GM23338 (cell line): ENCODE data around the gene AP1G1. TPM values are rescaled to one million over a fixed set of nuclear protein-coding genes. Genes with fewer than 3 reads are reported as not detected.

Experiments used
- ATAC-seq: fragments of 200-7000 bp; cut with Tn5 transposase; 3 replicates; pipeline ENCODE4 v1.9.1; 2020
- DNase-seq: peaks from one replicate; pipeline ENCODE4 v3.0.0-alpha.2; 2015; ENCODE audit warnings: low spot score
- H2AFZ ChIP-seq: fragments of 200-600 bp; sonication (generic); 2 replicates; pipeline ENCODE4 v1.8.0; 2016; ENCODE audit warnings: antibody characterized with exemption, mild to moderate bottlenecking, moderate library complexity
- H3F3A ChIP-seq: fragments of 200-600 bp; sonication (generic); replicated peaks from 2 replicates; pipeline ENCODE4 v1.8.0; 2017; ENCODE audit warnings: antibody characterized with exemption, mixed run types, low read depth
- H3K27ac ChIP-seq: fragments of 200-600 bp; sonication (generic); 2 replicates; pipeline ENCODE4 v1.6.1; 2016; ENCODE audit warnings: low read depth
- H3K27me3 ChIP-seq: fragments of 200-600 bp; sonication (generic); 2 replicates; pipeline ENCODE4 v1.8.0; 2016; ENCODE audit warnings: mild to moderate bottlenecking, mixed run types, moderate library complexity; ENCODE audit not compliant: insufficient read depth
- H3K36me3 ChIP-seq: fragments of 200-600 bp; sonication (generic); 2 replicates; pipeline ENCODE4 v1.8.0; 2016; ENCODE audit warnings: mild to moderate bottlenecking; ENCODE audit not compliant: insufficient read depth
- H3K4me1 ChIP-seq: fragments of 200-600 bp; sonication (generic); 2 replicates; pipeline ENCODE4 v1.8.0; 2016; ENCODE audit warnings: mild to moderate bottlenecking, moderate library complexity; ENCODE audit not compliant: insufficient read depth
- H3K4me2 ChIP-seq: fragments of 200-600 bp; sonication (generic); 2 replicates; pipeline ENCODE4 v1.7.1; 2017; ENCODE audit warnings: mixed run types
- H3K4me3 ChIP-seq: fragments of 200-600 bp; sonication (generic); 2 replicates; pipeline ENCODE4 v1.6.1; 2016; ENCODE audit warnings: mixed run types
- H3K79me2 ChIP-seq: fragments of 200-600 bp; sonication (generic); replicated peaks from 2 replicates; pipeline ENCODE4 v1.8.0; 2017; ENCODE audit warnings: mild to moderate bottlenecking; ENCODE audit not compliant: insufficient read depth
- H3K9me2 ChIP-seq: fragments of 200-600 bp; sonication (generic); 2 replicates; pipeline ENCODE4 v1.8.0; 2017; ENCODE audit not compliant: insufficient read depth
- H4K20me1 ChIP-seq: fragments of 200-600 bp; sonication (generic); replicated peaks from 2 replicates; pipeline ENCODE4 v1.8.0; 2017; ENCODE audit warnings: mild to moderate bottlenecking; ENCODE audit not compliant: insufficient read depth
- H3K27ac Mint-ChIP-seq: 2 replicates; pipeline ENCODE4 v1.8.0; 2020; ENCODE audit warnings: inconsistent platforms, mild to moderate bottlenecking, moderate library complexity, mixed read lengths
- H3K27me3 Mint-ChIP-seq: 3 replicates; pipeline ENCODE4 v1.8.0; 2022; ENCODE audit warnings: low read depth, mild to moderate bottlenecking, moderate library complexity, mixed read lengths, inconsistent platforms; ENCODE audit not compliant: insufficient read depth, poor library complexity
- H3K36me3 Mint-ChIP-seq: 3 replicates; pipeline ENCODE4 v1.8.0; 2021; ENCODE audit warnings: low read depth, mild to moderate bottlenecking, inconsistent platforms, moderate library complexity, mixed read lengths
- H3K4me1 Mint-ChIP-seq: 3 replicates; pipeline ENCODE4 v1.8.0; 2020; ENCODE audit warnings: mild to moderate bottlenecking, inconsistent platforms, mixed read lengths
- H3K4me3 Mint-ChIP-seq: 3 replicates; pipeline ENCODE4 v1.8.0; 2021; ENCODE audit warnings: moderate library complexity, mild to moderate bottlenecking, inconsistent platforms, mixed read lengths
- H3K9me3 Mint-ChIP-seq: 3 replicates; pipeline ENCODE4 v1.8.0; 2020; ENCODE audit warnings: moderate library complexity, mild to moderate bottlenecking, inconsistent platforms, mixed read lengths
- CREB1 ChIP-seq: fragments of 250-450 bp; sonication (Bioruptor Pico); IDR thresholded peaks from 2 replicates; pipeline ENCODE4 v1.5.0; 2020; ENCODE audit warnings: low read depth, mild to moderate bottlenecking, moderate library complexity
- EZH2phosphoT487 ChIP-seq: fragments of 200-600 bp; sonication (generic); IDR thresholded peaks from one replicate; pipeline ENCODE4 v1.8.1; 2018; ENCODE audit warnings: antibody characterized with exemption; ENCODE audit not compliant: unreplicated experiment
- JUNB ChIP-seq: IDR thresholded peaks from one replicate; pipeline ENCODE4 v1.6.1; 2016; ENCODE audit warnings: antibody characterized with exemption; ENCODE audit not compliant: unreplicated experiment
- NANOG ChIP-seq: IDR thresholded peaks from 2 replicates; pipeline ENCODE4 v1.6.1; 2016; ENCODE audit warnings: antibody characterized with exemption, borderline replicate concordance
- POLR2AphosphoS5 ChIP-seq: IDR thresholded peaks from 2 replicates; pipeline ENCODE4 v1.6.1; 2016; ENCODE audit warnings: antibody characterized with exemption, low read depth
- REST ChIP-seq: IDR thresholded peaks from one replicate; pipeline ENCODE4 v1.6.1; 2018; ENCODE audit warnings: antibody characterized with exemption; ENCODE audit not compliant: unreplicated experiment
- STAT1 ChIP-seq: IDR thresholded peaks from one replicate; pipeline ENCODE4 v1.6.1; 2016; ENCODE audit warnings: antibody characterized with exemption; ENCODE audit not compliant: unreplicated experiment
- ZNF114 ChIP-seq: fragments of 250-450 bp; sonication (Bioruptor Pico); IDR thresholded peaks from 2 replicates; pipeline ENCODE4 v1.5.0; 2020; ENCODE audit warnings: mild to moderate bottlenecking, moderate library complexity
- polyA plus RNA-seq: library from polyadenylated mRNA; unstranded; fragments of >200 nt; fragmentation: Nextera tagmentation; extraction: Ambion mirVana; gene quantifications from 2 replicates; pipeline ENCODE4 v1.2.1, GENCODE V29; 2016
- total RNA-seq: library from RNA; depleted of rRNA; stranded (reverse); fragments of >200 nt; shearing (Covaris generic); gene quantifications from 2 replicates; pipeline ENCODE4 v1.2.3, GENCODE V29; 2014
- TF ChIP-seq, protein P1 (sequence below): fragments of 250-450 bp; sonication (Bioruptor Pico); IDR thresholded peaks from 2 replicates; pipeline ENCODE4 v1.5.0; 2020; ENCODE audit warnings: mild to moderate bottlenecking, moderate library complexity

Gene AP1G1
- total and polyA plus RNA-seq, 2 experiments from 2014 or later, result 16.3 to 73.3 TPM

- TF ChIP-seq REST, result no peak
- no peak for TF ChIP-seq EZH2phosphoT487
Observed at GRCh38 chr16:71732587-71732986, 76.0 kb downstream of the AP1G1 start (continued).

- peaks cover 16% of the 10 kb centered on the region for H3K4me1 Mint-ChIP-seq
- no peak overlapping the region for H3K4me2 ChIP-seq
- no peaks in the 10 kb centered on the region for H3K9me2 ChIP-seq
- H3K79me2 ChIP-seq, result no peaks in the 10 kb centered on the region
- H3K27ac ChIP-seq, result 0 out of 2 replicates have a peak overlapping the region, but pooled peaks have one; percentile 45
- peaks cover 15% of the 10 kb centered on the region for H3K27me3 ChIP-seq
- DNase-seq, result no peak
- ATAC-seq, result no peak
- no peak overlapping the region for H3K4me3 ChIP-seq
- peaks cover 5% of the 10 kb centered on the region for H3K4me1 ChIP-seq
- no peak overlapping the region for H3K27ac Mint-ChIP-seq
- H2AFZ ChIP-seq, result no peak overlapping the region
- H4K20me1 ChIP-seq, result no peaks in the 10 kb centered on the region; the same call in 1 of the 2 replicates
- H3K27me3 Mint-ChIP-seq, result peaks cover 6% of the 10 kb centered on the region
- H3K9me3 Mint-ChIP-seq, result no peaks in the 10 kb centered on the region
- TF ChIP-seq POLR2AphosphoS5 (no peak), EZH2phosphoT487 (no peak), JUNB (no peak), NANOG (no peak)
- peaks cover 7% of the 10 kb centered on the region for H3F3A ChIP-seq
- no peak overlapping the region for H3K4me3 Mint-ChIP-seq
- H3K36me3 ChIP-seq, result peaks cover 13% of the 10 kb centered on the region
- H3K36me3 Mint-ChIP-seq, result peaks cover 6% of the 10 kb centered on the region
Observed at GRCh38 chr16:71727551-71728324, 80.9 kb downstream of the AP1G1 start.

DNA sequence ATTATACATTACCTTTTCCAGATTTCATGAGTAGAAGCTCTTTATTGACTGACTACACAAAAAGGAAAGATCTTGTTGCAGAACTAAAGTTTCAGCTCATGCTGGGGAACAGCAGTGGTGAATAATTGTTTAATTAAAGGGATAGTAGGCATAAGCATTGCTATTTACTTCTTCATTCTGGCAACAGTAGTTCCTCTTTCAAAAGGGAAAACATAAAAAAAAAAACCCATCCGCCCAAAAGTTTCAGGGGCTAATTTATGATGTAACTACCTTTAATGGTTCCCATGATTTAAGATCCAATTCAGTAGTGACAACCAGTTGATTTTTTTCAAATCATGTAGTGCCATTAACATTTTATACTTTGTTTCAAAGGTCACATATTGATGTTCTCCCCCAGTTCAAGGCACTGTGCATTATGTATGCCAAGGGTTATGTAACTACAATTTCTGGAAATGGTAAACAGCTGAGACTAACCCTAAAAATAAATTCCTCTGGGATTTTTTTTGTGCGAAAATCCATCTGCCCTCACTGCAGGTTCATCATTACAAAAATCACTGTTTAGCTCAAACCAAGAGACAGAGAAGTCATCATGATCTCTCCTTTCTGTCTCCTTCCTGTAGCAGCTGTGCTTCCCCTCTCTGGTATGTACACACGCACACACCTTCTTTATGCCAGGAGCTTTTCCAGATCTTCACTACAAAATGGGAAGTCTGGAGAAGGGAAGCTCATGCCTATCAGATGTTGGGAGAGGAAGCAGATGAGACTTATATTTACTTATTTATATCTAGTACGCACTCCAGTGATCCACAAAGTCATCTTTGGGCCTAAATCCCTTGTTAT is 81.9 kb downstream of the AP1G1 start:
- DNase-seq (no peak), ATAC-seq (no peak)
- peaks cover 7% of the 10 kb centered on the region for H3F3A ChIP-seq
- no peak overlapping the region; the same call in 1 of the 2 replicates for H3K27ac Mint-ChIP-seq
- no peaks in the 10 kb centered on the region for H3K9me3 Mint-ChIP-seq
- H2AFZ ChIP-seq, result no peak overlapping the region
- peaks cover 15% of the 10 kb centered on the region for H3K27me3 ChIP-seq
- peaks cover 3% of the 10 kb centered on the region; the same call in 1 of the 2 replicates for H3K36me3 ChIP-seq
- no peaks in the 10 kb centered on the region; the same call in 1 of the 2 replicates for H4K20me1 ChIP-seq
- no peak overlapping the region for H3K4me3 ChIP-seq
- H3K9me2 ChIP-seq, result no peaks in the 10 kb centered on the region
- peaks cover 6% of the 10 kb centered on the region for H3K27me3 Mint-ChIP-seq
- H3K4me1 ChIP-seq, result peaks cover 13% of the 10 kb centered on the region
- no peaks in the 10 kb centered on the region; the same call in 2 of the 3 replicates for H3K36me3 Mint-ChIP-seq
- H3K27ac ChIP-seq, result no peak overlapping the region
- H3K4me3 Mint-ChIP-seq, result no peak overlapping the region
- no peak overlapping the region for H3K4me2 ChIP-seq
- H3K4me1 Mint-ChIP-seq, result peaks cover 24% of the 10 kb centered on the region
- H3K79me2 ChIP-seq, result peaks cover 8% of the 10 kb centered on the region
- TF ChIP-seq STAT1 (no peak), ZNF114 (CRISPR knock-in tag) (no peak), CREB1 (CRISPR knock-in tag) (no peak)
- TF ChIP-seq, protein P1, sequence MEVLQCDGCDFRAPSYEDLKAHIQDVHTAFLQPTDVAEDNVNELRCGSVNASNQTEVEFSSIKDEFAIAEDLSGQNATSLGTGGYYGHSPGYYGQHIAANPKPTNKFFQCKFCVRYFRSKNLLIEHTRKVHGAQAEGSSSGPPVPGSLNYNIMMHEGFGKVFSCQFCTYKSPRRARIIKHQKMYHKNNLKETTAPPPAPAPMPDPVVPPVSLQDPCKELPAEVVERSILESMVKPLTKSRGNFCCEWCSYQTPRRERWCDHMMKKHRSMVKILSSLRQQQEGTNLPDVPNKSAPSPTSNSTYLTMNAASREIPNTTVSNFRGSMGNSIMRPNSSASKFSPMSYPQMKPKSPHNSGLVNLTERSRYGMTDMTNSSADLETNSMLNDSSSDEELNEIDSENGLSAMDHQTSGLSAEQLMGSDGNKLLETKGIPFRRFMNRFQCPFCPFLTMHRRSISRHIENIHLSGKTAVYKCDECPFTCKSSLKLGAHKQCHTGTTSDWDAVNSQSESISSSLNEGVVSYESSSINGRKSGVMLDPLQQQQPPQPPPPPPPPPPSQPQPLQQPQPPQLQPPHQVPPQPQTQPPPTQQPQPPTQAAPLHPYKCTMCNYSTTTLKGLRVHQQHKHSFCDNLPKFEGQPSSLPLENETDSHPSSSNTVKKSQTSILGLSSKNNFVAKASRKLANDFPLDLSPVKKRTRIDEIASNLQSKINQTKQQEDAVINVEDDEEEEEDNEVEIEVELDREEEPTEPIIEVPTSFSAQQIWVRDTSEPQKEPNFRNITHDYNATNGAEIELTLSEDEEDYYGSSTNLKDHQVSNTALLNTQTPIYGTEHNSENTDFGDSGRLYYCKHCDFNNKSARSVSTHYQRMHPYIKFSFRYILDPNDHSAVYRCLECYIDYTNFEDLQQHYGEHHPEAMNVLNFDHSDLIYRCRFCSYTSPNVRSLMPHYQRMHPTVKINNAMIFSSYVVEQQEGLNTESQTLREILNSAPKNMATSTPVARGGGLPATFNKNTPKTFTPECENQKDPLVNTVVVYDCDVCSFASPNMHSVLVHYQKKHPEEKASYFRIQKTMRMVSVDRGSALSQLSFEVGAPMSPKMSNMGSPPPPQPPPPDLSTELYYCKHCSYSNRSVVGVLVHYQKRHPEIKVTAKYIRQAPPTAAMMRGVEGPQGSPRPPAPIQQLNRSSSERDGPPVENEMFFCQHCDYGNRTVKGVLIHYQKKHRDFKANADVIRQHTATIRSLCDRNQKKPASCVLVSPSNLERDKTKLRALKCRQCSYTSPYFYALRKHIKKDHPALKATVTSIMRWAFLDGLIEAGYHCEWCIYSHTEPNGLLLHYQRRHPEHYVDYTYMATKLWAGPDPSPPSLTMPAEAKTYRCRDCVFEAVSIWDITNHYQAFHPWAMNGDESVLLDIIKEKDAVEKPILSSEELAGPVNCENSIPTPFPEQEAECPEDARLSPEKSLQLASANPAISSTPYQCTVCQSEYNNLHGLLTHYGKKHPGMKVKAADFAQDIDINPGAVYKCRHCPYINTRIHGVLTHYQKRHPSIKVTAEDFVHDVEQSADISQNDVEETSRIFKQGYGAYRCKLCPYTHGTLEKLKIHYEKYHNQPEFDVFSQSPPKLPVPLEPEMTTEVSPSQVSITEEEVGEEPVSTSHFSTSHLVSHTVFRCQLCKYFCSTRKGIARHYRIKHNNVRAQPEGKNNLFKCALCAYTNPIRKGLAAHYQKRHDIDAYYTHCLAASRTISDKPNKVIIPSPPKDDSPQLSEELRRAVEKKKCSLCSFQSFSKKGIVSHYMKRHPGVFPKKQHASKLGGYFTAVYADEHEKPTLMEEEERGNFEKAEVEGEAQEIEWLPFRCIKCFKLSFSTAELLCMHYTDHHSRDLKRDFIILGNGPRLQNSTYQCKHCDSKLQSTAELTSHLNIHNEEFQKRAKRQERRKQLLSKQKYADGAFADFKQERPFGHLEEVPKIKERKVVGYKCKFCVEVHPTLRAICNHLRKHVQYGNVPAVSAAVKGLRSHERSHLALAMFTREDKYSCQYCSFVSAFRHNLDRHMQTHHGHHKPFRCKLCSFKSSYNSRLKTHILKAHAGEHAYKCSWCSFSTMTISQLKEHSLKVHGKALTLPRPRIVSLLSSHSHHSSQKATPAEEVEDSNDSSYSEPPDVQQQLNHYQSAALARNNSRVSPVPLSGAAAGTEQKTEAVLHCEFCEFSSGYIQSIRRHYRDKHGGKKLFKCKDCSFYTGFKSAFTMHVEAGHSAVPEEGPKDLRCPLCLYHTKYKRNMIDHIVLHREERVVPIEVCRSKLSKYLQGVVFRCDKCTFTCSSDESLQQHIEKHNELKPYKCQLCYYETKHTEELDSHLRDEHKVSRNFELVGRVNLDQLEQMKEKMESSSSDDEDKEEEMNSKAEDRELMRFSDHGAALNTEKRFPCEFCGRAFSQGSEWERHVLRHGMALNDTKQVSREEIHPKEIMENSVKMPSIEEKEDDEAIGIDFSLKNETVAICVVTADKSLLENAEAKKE (CRISPR knock-in tag), result no peak
